Fibroblast of lung (primary cell): ENCODE measurements around the gene SPATA17. TPM values are rescaled to one million over a fixed set of nuclear protein-coding genes. Genes with fewer than 3 reads are reported as not detected.

ENCODE experiments used
- DNase-seq, 2 donors: peaks; one replicate each; pipeline versions ENCODE4 v3.0.0 to v3.0.0-alpha.2; 2010; ENCODE audit warnings: low read depth in 2 of 2
- H2AFZ ChIP-seq: 2 replicates; pipeline ENCODE4 v1.5.1; 2012; ENCODE audit warnings: low read length, control low read depth, inconsistent platforms
- H3K27ac ChIP-seq: 2 replicates; pipeline ENCODE4 v1.5.1; 2011; ENCODE audit warnings: low read length, control low read depth; ENCODE audit not compliant: insufficient read depth
- H3K27me3 ChIP-seq: 2 replicates; pipeline ENCODE4 v1.5.1; 2011; ENCODE audit warnings: mild to moderate bottlenecking, low read length; ENCODE audit not compliant: control insufficient read depth, insufficient read depth
- H3K36me3 ChIP-seq: 2 replicates; pipeline ENCODE4 v1.5.1; 2011; ENCODE audit warnings: low read length; ENCODE audit not compliant: control insufficient read depth, insufficient read depth
- H3K4me1 ChIP-seq: 2 replicates; pipeline ENCODE4 v1.5.1; 2011; ENCODE audit warnings: low read length; ENCODE audit not compliant: control insufficient read depth, insufficient read depth; ENCODE audit errors: extremely low read depth
- H3K4me2 ChIP-seq: 2 replicates; pipeline ENCODE4 v1.5.1; 2011; ENCODE audit warnings: low read length, control low read depth; ENCODE audit not compliant: insufficient read depth; ENCODE audit errors: extremely low read depth
- H3K4me3 ChIP-seq, 4 experiments: fragments of 200-600 bp in 1 of 4; sonication (generic) in 1 of 4; replicated peaks in 1 of 4; 2 replicates each; pipeline ENCODE4 v1.5.1; 2011 to 2016; ENCODE audit warnings: low read length in 4 of 4, low read depth in 3 of 4, mild to moderate bottlenecking in 3 of 4, control low read depth in 2 of 4, inconsistent platforms in 1 of 4, mixed read lengths in 1 of 4; ENCODE audit not compliant: insufficient read depth in 1 of 4; ENCODE audit errors: control extremely low read depth in 1 of 4
- H3K79me2 ChIP-seq: 2 replicates; pipeline ENCODE4 v1.5.1; 2012; ENCODE audit warnings: mild to moderate bottlenecking, low read length, inconsistent platforms; ENCODE audit not compliant: control insufficient read depth, insufficient read depth
- H3K9ac ChIP-seq: 2 replicates; pipeline ENCODE4 v1.5.1; 2011; ENCODE audit warnings: mild to moderate bottlenecking, low read length, control low read depth; ENCODE audit not compliant: insufficient read depth
- H3K9me3 ChIP-seq: 2 replicates; pipeline ENCODE4 v1.5.1; 2012; ENCODE audit warnings: low read depth, low read length; ENCODE audit not compliant: control insufficient read depth, insufficient read depth
- H4K20me1 ChIP-seq: 2 replicates; pipeline ENCODE4 v1.5.1; 2011; ENCODE audit warnings: low read length; ENCODE audit not compliant: control insufficient read depth, insufficient read depth; ENCODE audit errors: extremely low read depth
- CTCF ChIP-seq, 2 donors: IDR thresholded peaks in 1 of 2; conservative IDR thresholded peaks in 1 of 2; 1 replicate in 1 of 2; 2 replicates in 1 of 2; pipeline ENCODE4 v1.5.1; 2011 to 2012; ENCODE audit warnings: low read length in 2 of 2, control low read depth in 1 of 2, inconsistent platforms in 1 of 2, low read depth in 1 of 2, mild to moderate bottlenecking in 1 of 2
- EZH2 ChIP-seq: IDR thresholded peaks from 2 replicates; pipeline ENCODE4 v1.5.1; 2012; ENCODE audit warnings: low read length, control low read depth, mild to moderate bottlenecking; ENCODE audit errors: missing control alignments
- polyA plus RNA-seq, 2 donors: library from polyadenylated mRNA; depleted of rRNA in 1 of 2; stranded (reverse) in 1 of 2; unstranded in 1 of 2; fragments of >200 nt; gene quantifications; 2 replicates each; pipeline ENCODE4 v1.2.1, GENCODE V29; 2011 to 2012; ENCODE audit warnings: missing spikeins in 1 of 2
- total RNA-seq: library from RNA; depleted of rRNA; stranded (reverse); fragments of >200 nt; gene quantifications from 2 replicates; pipeline ENCODE4 v1.2.1, GENCODE V29; 2014

Gene SPATA17
- total and polyA plus RNA-seq, 2 donors (not counting 1 experiment from before 2014, with no cell fraction given): 0.18 to 0.50 TPM

GRCh38 chr1:217871955-217872354 lies 240.8 kb downstream of the SPATA17 start:
- Histone ChIP-seq H4K20me1 (no peaks in the 10 kb centered on the region), H3K79me2 (no peaks in the 10 kb centered on the region), H3K27ac (no peak overlapping the region), H3K36me3 (no peaks in the 10 kb centered on the region), H3K4me2 (no peak overlapping the region), H3K4me1 (no peaks in the 10 kb centered on the region), H3K9ac (no peak overlapping the region), H3K4me3 (no peak overlapping the region), H3K9me3 (no peaks in the 10 kb centered on the region), H2AFZ (no peak overlapping the region), H3K27me3 (no peaks in the 10 kb centered on the region)
- TF ChIP-seq CTCF (conservative IDR thresholded peaks at IDR 0.05 in 1 of 2, IDR thresholded peaks at IDR 0.05 in 1 of 2; ENCODE audit: low read depth in 1 of 2, low read length in 2 of 2): no peak
- TF ChIP-seq EZH2: no peak
- no peak for DNase-seq

- TF ChIP-seq EZH2 (no peak), CTCF (conservative IDR thresholded peaks at IDR 0.05 in 1 of 2, IDR thresholded peaks at IDR 0.05 in 1 of 2; ENCODE audit: low read depth in 1 of 2, low read length in 2 of 2) (no peak)
- H3K27me3 ChIP-seq: no peaks in the 10 kb centered on the region
- H3K27ac ChIP-seq: no peak overlapping the region
- H3K4me1 ChIP-seq: no peaks in the 10 kb centered on the region
- H4K20me1 ChIP-seq: no peaks in the 10 kb centered on the region
- no peak overlapping the region for H3K4me2 ChIP-seq
- H3K4me3 ChIP-seq: no peak overlapping the region
- no peak overlapping the region for H2AFZ ChIP-seq
- H3K36me3 ChIP-seq: no peaks in the 10 kb centered on the region
- H3K9me3 ChIP-seq: no peaks in the 10 kb centered on the region
- DNase-seq: no peak
- H3K79me2 ChIP-seq: no peaks in the 10 kb centered on the region
- H3K9ac ChIP-seq: no peak overlapping the region
Measured at GRCh38 chr1:217875229-217875628, 244.1 kb downstream of the SPATA17 start.

GRCh38 chr1:217876401-217876800 lies 245.3 kb downstream of the SPATA17 start:
- Histone ChIP-seq H3K9ac (no peak overlapping the region), H3K4me3 (no peak overlapping the region), H3K36me3 (no peaks in the 10 kb centered on the region), H3K79me2 (no peaks in the 10 kb centered on the region), H3K27me3 (no peaks in the 10 kb centered on the region), H3K4me1 (no peaks in the 10 kb centered on the region), H3K4me2 (no peak overlapping the region), H4K20me1 (no peaks in the 10 kb centered on the region), H3K9me3 (no peaks in the 10 kb centered on the region), H2AFZ (no peak overlapping the region), H3K27ac (no peak overlapping the region)
- no peak for DNase-seq
- TF ChIP-seq CTCF (conservative IDR thresholded peaks at IDR 0.05 in 1 of 2, IDR thresholded peaks at IDR 0.05 in 1 of 2; ENCODE audit: low read depth in 1 of 2, low read length in 2 of 2) (no peak), EZH2 (no peak)
